Measurements from ENCODE around the gene PGGT1B.
"Not testable (repeated sequence)": the region's sequence is repeated elsewhere in the genome, so short reads cannot be mapped to it uniquely, and the experiment has no call there.

The PGGT1B gene

DNA sequence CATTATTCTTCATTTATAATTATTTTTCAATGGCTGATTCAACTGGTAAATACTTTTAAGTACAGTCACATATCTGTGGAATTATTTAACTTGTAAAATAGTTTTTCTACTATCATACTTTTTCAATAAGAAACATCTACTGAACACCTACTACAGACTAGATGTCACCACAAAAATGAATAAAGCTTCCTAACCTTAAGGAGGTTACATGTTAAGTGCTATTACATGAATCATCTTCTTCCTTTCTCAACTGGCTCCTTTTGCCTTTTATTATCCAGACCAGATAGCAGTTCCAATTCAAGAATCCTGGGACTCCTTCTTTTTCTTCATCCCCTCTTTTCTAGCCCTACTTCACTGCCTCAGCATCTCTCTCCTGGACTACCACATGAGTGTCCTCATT lies 4.7 kb downstream of the PGGT1B start:
- no peak for DNase-seq

DNA sequence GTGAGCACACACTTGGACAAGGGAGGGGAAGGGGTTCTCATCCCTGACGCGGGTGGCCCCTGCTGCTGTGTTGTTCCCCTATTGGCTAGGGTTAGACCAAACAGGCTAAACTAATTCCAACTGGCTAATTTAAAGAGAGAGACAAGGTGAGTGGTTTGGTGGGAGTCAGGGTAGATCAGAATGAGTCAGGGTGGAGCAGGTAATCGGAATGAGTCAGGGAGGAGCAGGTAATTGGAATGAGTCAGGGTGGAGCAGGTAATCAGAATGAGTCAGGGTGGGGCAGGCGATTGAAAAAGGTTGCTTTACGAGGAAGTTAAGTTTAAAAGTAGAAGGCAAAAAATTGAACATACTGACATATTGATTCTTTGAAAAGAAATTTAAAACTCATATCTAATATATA lies 13.3 kb downstream of the PGGT1B start:
- DNase-seq: not testable (repeated sequence)

DNA sequence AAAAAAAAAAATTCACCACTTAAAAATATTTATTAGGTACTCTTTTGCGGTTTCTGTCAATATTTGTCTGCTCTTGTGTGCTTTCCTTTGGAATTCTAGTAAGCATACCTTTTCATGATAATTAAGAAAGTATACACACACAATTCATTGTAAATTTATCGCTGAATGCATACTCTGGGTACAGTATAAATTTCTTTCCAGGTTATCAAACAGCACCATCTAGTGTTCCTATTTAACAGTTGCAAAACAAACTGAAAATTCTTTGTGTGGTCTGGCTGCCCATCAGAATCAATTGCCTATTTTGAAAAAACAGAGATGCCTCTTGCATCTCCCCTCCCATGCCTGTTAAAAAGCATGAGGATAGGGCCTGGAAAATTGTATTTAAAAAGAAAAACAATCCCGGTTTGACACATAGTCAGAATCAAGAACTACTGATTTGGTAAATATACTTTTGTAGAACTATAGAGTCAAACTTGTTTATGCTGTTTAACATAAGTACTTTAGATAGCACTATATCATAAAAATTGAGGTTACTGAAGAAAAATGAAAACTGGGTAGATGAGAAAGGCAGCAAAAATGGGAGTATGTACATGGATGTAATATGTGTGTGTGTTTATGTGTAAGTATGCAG lies 16.2 kb downstream of the PGGT1B start:
- DNase-seq: no peak

DNA sequence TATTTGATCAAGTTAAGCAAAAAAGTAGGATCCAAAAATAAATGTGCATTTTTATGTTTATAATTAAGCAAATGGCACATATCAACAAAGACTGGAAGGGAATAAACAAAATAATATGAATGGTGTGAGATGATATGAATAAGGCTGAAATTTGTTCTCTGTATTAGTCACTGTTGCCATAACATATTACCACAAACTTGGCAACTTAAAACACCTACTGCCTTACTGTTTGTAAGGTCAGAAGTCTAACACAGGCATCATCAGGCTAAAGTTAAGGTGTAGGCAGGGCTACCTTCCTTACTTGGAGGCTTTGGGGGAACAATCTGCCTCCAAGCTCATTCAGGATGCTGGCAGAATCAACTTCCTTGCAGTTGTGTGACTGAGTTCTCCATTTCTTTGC lies 19.3 kb downstream of the PGGT1B start:
- no peak for DNase-seq

DNA sequence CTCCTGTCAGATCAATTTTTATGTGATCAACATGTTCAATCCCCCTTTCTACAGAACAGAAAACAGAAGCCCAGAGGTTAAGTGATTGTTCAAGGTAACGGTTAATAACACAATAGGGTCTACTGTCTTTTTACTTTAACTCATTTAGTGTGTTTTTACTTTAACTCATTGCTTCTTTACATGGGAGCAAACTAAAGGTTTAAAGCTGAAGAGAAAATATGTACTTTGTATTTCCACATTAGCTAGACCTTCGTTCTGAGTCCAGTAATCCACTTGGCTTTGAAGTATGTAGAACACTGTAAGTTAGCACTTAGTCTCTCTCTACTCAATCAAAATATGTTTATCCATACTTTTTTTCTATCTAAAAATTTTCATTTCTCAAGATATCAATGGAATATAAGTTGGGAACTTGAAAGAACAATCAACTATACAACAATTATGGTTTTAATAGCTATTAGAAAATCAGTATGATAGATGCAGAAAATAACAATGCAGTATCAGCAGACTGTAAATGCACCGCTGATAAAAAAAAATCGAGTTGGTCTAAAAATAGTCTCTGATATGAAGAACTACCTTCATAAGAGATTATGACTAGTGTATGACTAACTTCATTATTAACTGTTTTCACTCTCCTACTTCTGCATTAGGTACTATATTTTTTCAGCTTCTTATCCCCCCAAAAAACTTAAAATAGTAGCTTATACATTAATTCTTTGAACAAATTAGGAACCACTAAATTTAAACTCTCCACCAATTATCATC lies 20.6 kb downstream of the PGGT1B start:
- no peak for DNase-seq

DNA sequence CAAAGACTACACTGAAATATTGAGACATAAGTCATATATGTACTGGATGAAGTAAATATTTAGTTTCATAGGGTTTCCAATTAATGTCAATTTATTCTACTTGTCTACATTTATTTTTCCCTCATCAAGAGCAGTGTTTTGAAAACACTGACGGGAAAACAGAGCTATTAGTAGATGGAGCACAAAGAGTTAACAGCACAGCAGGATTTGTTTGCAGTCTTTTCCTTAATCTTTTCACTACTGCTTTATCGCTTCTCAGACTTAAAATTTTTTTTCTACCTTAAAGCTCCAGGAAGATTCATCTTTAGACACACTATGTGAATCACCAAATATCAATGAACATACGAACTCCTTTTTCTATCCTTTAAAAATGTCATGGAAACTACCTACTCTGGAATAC lies 25.6 kb downstream of the PGGT1B start:
- DNase-seq: no peak

DNA sequence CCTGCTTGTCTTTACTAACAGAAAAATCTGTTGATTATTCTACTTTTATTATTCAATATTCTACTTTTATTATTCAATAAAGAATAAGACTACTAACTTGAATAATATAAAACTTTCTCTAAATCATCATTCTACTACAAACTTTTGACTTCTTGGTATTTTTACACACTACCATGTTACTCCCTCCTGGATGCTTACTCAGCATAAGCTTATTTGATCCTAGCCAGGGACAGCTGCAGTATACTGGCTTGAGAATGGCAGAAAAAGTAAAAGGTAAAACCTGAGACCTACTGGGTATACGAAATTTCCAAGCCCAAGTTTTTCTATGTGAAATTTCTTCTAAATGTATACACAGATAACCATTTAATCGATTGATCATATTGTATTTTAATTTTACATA lies 26.1 kb downstream of the PGGT1B start:
- DNase-seq: no peak

DNA sequence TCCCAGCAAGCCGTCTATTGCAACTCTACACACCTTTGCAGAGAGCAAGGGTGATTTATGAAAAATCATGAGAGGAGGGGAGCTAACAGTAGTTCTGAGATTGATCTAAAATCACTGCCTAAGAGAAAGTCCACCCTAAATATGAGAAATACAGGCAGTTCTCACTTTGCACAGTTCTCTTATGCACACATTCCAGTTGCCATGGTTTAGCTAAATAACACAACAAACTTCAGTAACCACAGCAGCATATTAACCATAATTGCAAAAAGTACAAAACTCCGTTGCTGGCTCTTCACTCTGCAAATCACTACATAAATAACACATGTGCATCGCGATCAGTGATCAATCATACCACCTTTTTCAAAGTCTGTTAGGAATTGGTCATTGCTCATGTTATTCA lies 31.1 kb downstream of the PGGT1B start:
- no peak for DNase-seq

DNA sequence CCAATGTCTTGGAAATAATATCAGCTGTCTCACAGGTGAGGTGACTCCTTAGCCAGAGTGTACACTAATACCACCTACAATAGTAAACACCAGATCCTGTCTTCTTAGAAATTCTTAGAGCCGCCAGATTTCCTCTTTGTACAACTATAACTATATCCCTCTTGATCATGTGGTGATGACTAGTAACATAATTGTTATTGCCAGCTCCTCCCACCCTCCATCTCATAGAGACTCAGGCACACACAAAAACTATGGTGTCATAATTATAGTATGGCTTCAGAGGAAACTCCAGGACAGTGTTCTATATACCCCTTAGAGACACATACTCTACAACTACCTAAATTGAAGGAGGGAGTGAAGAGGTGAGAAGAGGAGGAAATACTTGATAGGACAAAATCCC lies 33.1 kb downstream of the PGGT1B start:
- no peak for DNase-seq

DNA sequence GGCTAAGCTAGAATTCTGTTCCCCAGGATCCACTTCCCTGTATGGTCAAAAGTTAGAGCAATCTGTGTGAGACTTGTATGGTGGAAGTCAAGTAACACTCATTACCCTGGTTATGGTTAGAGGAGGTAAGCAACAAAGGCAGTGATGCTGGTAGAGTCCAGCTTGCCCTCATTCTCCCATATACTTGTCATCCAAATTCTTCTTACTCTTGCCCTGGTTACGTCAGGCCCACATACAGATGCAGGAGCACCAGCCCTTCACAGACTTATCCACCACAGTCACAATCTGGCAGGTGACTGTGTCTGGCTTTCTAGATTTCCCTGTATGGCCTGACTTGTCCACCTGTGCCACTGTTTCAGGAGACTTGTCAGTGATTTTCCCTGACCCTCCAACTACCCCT lies 35.4 kb downstream of the PGGT1B start:
- no peak for DNase-seq

DNA sequence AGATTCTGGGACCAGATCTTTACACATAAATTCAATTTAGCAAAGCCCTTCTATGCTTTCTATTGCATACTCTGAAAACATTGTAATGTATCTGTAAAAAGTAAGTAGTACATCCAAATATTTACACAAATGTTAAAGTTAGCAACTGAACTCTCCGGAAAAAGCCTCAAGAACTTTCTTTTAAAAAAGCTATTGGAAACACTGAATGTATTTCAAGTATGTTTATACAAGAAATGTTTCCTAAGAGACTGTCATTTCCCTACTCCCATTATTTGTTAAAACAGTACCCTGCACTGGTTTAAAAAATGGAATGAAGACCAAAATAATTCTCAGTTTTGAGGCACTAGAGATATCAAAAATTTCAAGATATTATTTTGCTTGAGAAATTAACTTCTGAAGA lies 48.1 kb downstream of the PGGT1B start:
- DNase-seq: no peak

DNA sequence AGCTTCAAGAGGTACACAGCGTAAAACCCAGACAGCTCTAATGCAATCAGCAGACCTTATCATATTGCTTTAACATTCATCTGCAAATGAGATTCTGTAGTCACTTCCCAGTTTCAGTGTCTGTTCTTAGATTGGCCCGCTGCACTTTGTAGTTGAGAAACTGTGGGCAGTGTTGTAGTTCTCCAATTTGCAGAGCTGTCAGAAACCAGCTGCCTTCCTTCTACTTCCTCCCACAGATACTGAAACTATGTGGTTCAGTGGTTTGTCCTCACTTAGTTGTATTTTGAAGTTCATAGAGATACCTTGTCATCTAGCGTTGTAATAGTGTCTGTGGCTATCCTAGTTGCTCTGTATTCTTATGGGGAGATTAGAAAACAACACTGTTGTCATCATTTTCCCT lies 53.4 kb downstream of the PGGT1B start:
- DNase-seq: peak; percentile 65

DNA sequence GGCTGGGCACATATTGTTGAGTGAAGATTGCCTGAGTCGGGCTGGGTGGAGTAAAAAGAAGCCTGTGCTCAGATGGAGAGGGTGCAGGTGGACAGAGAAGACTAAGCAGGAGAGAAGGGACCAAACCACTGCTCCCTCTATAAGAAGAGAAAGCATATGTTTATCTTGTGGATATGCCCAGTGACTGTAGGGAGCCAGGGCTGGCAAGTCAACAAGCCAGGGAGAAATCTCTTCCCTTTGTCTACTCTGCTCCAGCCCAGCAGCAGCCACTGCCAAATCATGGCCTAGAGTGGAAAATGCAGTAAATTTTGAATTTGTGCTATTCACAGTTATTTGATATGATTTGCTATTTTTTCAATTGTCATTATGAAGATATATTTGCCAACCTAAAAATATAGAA lies 59.7 kb downstream of the PGGT1B start:
- no peak for DNase-seq

DNA sequence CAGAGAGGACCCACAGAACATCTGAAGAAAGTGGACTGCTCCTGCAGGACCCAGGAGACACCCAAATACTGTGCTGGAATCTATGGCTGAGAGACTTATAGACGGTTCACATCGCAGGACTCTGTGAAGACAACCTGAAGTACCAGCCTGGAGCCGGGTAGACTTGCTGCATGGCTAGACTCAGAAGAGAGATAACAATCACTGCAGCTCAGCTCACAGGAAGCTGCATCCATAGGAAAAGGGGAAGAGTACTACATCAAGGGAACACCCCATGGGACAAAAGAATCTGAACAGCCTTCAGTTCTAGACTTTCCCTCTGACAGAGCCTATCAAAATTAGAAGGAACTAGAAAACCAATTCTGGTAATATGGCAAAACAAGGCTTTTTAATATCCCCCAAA lies 66.5 kb downstream of the PGGT1B start:
- no peak for DNase-seq

DNA sequence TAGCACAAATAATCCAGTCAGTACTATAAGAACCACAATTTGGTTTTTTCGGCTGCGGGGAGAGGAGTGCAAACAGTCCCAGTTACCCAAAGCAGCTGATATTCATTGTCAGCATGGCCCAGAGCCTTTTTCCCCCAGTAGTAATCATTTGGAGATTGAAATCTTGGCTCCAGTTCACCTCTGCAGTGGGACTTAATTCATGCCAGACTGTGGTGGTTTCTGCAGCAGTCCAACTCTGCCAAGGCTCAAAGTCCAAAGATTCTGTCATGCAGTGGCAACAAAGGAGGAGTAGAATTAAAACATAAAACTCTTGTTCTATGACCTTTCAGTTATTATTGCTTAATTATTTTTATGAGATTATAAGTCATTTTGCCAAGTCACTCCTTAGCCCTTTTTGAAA lies 68.0 kb downstream of the PGGT1B start:
- no peak for DNase-seq

DNA sequence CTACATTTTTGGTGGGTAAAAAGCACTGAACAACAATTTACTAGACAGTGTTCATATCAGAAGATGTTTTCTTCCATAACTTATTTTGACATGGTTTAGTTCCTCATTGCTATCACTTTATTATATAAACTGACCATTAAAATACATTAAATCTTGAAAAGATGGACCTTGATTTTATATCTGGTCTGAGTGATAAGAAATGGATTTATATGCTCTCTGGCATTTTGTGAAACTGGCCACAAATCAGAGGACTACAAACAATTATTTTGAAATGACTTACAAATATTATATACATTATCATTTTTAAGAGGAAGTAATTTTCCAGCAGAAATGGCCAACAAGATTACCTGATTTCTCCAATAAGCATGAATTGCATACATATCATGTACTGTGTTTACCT lies 69.4 kb downstream of the PGGT1B start:
- DNase-seq: no peak

DNA sequence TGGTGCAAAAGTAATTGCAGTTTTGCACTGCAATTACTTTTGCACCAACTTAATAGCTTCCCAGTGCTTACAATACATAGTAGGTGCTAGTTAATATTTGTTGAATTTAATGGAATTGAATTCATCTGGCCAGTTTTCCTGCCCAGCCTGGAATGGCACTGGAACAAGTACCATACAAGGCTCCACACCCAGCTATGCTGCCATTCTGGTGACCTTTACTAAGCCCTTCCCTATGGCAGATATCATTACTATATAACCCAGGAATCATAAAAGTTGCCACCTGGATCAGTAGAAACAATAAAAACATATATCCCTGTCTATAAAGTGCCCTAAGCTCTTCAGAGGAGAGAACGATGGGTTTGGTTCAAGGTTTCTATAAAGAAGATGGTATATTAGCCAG lies 70.6 kb downstream of the PGGT1B start:
- no peak for DNase-seq

DNA sequence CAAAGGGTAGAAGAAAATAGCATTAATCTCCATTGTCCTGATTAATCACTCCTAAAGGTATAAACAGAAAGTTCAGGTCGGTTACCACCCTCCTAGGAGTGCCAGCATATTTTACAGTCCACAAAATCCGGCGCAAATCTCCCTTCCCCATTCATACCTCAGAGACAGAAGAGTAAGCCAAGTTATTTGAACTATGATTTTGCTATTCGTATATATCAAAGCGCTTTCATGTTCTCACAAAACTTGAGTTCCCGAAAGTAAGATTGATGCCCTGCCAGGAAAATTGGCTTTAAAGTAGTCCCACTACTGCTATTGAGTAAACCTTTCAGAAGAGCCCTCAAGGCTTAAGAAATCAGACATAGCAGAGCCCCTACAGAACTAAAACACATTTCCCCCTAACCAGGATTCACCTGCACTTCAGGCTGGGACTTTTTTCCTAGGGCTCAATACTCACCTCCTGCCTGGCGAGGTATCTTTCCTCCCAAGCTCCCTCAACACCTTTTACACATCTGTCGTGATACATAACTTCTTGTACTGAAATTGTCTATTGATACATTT lies 71.1 kb downstream of the PGGT1B start:
- DNase-seq: no peak

DNA sequence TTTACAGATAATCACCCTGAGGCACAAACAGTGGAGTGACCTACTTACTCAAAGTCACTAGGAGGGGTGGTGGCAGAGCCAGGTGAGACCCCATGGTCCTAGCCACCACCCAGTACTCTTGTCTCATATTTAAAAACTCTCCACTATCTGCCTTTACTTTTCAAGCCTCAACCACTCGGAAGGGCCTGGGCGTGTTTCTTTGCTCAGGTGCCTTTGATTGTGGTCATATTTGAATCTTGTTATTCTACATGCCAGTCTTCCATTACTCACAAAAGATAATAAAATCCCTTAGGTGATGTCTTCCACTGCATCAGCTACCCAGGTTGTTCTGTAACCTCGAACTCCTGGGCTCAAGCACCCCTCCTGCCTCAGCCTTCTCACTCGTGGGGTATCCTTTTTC lies 72.3 kb downstream of the PGGT1B start:
- no peak for DNase-seq

DNA sequence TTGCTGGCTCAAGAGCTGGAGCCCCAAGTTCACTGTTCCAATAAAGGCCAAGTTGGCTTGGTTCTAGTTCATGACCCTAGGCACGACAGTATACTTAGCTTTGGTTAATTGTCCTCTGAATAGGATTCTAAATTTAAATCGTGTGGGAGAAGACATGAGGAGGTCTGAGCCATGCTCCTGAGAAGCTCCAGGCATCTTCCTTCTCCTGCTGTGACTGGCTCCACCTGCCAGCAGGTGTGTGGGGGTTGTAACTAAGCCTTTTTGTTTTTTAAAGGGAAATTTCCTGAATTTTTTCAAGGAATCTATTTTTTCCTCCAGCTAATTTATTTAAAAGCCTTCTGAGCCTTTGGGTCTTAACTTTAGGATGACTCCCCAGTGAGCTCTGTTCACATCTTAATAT lies 72.8 kb downstream of the PGGT1B start:
- no peak for DNase-seq

DNA sequence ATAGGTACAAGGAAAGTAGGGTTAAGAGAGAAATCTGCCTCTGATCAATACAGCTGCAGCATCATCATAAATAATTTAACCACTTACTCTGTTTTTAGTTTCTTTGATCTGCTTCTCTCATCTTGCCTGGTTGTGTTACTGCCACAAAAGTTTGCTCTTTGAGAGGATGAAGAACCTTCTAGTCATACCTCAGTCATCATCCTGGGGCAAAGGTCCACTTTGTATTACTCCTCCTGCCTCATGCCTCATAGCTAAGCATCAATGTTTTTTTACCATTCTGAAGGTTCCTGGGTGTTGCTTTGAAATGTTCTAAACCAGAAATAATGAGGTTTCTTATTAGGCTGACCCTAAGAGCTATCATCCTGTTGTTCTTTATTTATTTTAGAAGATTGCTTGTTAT lies 75.9 kb downstream of the PGGT1B start:
- DNase-seq: no peak

DNA sequence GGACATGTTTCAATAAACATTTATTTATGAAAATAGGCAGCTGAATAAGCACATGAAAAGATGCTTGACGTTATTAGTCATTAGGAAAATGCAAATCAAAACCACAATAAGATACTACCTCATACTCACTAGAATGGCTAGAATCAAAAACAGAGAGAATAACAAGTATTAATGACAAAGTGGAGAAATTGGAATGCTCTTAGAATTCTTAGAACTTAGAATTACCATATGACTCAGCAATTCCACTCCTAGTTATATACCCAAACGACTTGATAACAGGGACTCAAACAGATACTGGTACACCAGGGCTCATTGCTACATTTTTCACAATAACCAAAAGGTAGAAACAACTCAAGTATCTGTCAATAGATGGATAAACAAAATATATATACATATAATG lies 77.9 kb downstream of the PGGT1B start:
- no peak for DNase-seq

DNA sequence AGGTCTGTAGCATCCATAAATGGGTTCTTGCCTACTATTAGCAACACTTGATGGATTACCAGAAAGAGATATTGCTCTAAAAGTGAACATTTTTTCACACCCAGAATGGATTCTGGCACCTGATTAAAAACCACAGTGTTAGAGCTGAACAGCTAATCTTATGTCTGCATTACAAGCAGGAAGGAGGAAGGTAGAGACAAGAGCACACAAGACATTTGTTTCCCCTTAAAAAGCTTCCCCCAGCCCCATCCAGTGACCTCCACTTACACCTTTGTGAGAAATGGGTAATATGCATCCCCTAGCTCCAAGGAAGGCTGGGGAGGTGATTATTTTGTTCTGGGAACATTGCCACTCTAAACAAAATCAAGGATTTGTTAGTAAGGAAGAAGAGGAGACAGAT lies 80.9 kb downstream of the PGGT1B start:
- DNase-seq: no peak

DNA sequence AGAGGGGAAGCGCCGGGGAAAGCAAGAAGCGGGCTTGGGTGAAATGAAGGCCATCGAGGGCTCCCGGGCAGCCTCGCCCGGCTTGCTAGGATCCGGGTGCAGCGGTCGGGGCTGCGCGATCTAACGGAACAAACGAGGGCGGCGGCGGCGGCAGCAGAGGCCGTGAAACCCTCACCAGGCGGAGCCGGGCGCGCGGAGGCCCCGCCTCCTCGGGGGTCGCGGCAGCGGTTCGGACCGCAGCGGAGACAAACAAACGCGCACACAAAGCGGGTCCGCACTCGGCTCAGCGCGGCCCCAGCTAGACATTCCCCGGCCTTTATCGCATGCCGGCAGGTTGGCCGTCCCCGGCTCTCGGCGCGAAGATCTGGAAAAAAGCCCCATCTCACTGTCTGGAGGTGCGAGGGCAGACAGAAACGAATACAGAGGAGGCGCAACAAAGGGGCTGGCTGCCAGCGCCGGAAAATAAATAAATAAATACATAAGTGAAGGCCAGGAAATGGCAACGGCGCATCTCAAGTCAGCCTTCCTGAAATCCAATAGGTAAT lies 82.4 kb downstream of the PGGT1B start:
- DNase-seq: peak; percentile 10
